Astrocyte of the spinal cord (primary cell): ENCODE data around the gene GSG1L.

Experiments used
- DNase-seq: peaks from one replicate; pipeline ENCODE4 v3.0.0; 2011; ENCODE audit warnings: low read depth, low spot score
- H3K4me3 ChIP-seq: 2 replicates; pipeline ENCODE4 v1.5.1; 2011; ENCODE audit warnings: low read depth, mild to moderate bottlenecking, low read length, moderate library complexity
- CTCF ChIP-seq: IDR thresholded peaks from 2 replicates; pipeline ENCODE4 v1.5.1; 2012; ENCODE audit warnings: low read depth, mild to moderate bottlenecking, low read length, inconsistent platforms
- in situ Hi-C: cut with HindIII; loops from 2 replicates; pipeline ENCODE4 v1.10.0; 2017; ENCODE audit warnings: low sequenced_read_pairs

The GSG1L gene

GRCh38 chr16:28059841-28060575 lies 3.5 kb downstream of the GSG1L start:
- no peak overlapping the region for H3K4me3 ChIP-seq
- TF ChIP-seq CTCF = no peak
- DNase-seq = no peak
- in situ Hi-C loops = no loop called here

DNA sequence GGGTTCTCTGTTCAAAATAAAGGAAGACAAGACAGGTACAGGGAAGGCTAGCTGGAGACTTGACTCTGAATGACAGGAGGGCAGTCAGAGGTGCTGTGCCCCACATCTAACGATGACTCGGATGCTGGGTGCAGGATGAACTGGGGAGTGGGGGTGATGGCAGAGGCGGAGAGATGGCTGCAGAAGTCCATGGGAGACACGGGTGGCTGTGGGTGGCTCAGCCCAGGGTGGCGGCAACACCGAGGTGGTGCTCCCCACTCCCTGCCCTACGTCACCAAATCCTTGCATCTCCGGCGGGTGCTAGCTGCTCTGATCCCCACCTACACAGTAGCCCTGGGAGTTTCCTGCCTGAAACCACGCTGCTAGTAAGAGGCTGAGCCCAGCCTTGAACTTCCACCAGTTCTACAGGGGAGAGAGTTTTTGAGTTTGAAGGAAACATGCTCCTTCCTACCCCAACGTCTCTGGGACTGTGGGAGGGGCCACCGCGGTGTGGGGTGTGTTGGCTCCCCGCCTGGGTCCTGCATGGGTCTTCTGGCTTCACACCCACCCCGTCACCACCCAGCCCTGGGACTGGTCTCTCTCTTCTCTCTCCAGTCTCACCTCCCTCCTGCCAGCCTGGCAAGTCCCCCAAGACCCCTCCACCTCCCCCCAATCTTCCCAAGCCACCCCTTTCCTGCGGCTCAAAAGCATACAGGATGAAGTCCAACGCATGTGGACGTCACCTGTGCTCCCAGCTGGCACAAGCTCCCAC lies 4.5 kb downstream of the GSG1L start:
- DNase-seq = no peak
- TF ChIP-seq CTCF = no peak
- in situ Hi-C loops = no loop called here
- no peak overlapping the region for H3K4me3 ChIP-seq

DNA sequence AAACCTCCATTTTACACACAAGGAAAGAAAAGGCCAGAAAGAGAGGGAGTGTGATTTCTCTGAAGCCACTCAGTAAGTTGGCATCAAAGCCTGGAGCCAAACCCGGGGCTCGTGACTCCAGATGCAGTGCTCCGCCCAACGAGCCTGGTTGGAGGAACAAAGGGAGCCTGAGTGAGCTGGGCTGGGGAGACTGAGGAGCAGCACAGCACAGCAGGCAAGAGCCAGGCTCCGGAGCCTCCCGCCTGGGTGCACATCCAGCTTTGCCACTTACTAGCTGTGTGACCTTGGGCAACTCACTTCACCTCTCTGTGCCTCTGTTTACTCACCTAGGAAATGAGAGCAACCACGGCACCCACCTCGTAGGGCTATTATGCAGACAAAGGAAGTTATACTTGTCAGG lies 5.6 kb downstream of the GSG1L start:
- H3K4me3 ChIP-seq = no peak overlapping the region
- DNase-seq = no peak
- no peak for TF ChIP-seq CTCF
- in situ Hi-C loops = no loop called here

DNA sequence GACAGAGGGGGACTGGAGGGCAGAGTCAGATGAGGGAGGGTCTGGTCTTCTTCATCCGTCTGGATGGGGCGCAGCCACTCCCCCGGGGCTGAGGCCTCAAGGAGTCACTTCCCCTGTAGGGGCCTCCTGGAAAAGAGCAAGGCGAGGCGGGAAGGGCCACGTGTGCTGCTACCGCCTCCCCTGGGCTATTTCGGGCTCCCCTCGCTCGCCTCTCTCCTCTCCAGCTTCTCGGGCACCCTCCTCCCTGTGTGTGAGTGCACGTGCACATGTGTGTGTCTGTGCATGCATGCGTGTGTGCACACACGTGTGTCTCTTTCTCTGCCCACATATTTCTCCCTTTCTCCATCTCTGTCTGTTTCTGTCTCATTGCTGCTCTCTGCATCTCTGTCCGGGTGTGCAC lies 10.1 kb downstream of the GSG1L start:
- TF ChIP-seq CTCF = no peak

DNA sequence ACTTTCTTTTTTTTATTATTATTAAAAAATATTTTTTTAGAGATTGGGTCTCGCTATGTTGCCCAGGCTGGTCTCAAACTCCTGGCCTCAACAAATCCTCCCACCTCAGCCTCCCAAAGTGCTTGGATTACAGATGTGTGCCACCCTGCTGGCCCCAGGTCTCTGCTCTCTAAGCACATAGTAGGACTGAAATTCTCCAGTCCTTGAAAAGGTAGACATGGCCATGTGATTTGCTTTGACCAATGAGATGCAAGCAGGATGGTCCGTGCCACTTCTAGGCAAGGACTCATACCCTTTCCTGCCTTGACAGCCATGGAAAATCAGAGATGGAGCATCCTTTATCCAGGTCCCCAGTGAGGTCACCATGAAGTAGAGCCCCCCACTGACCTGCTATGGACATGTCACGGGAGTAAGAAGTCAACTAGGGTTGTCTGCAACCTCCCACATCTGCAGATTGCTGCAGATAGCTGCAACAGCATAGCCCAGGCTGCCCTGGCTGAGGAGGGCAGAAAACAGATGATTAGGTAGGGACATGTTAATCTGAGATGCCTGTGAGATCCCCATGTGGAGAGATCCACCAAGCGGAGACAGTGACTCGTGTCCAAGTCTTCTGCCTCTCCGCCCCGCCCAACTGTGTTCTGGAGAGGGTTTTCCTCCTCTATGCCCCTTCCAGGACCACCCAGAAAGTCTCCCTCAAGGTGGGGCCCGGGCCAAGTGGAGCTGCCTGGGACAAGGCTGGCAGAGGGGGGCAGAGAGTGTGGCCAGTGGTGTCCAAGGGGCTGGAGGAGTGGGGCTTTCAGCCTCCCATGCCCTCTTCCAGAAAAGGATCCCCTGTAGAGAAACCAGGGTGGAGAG lies 11.0 kb downstream of the GSG1L start:
- TF ChIP-seq CTCF = no peak
- no peak for DNase-seq
- in situ Hi-C loops = no loop called here

More for the DNA sequence above, 10.1 kb downstream of the GSG1L start:
- no peak for DNase-seq
- no peak overlapping the region for H3K4me3 ChIP-seq
- in situ Hi-C loops = no loop called here

DNA sequence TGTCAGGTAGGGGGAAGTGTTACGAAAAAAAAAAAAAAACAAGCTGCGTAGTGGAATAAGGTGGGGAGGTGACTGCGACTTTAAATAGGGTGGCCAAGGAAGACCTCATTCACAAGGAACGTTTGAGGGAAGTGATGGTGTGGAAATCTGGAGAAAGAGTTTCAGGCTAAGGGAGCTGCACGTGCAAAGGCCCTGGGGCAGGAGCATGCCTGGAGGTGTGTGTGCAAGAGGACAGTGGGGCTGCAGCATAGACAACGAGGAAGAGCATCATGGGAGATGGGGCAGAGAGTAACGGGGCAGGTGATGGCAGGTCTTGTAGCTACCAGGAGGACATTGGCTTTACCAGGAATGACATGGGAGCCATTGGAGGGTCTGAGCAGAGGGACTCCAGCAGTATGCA lies 12.0 kb downstream of the GSG1L start:
- in situ Hi-C loops = no loop called here
- no peak overlapping the region for H3K4me3 ChIP-seq
- no peak for TF ChIP-seq CTCF
- no peak for DNase-seq

More for the DNA sequence above, 11.0 kb downstream of the GSG1L start:
- H3K4me3 ChIP-seq = no peak overlapping the region
